H7 (cell line): Measurements from ENCODE around the gene SULT2B1. TPM values are rescaled to one million over a fixed set of nuclear protein-coding genes. Genes with fewer than 3 reads are reported as not detected.

Experiments
- DNase-seq: peaks from one replicate; pipeline ENCODE4 v3.0.0; 2012
- H3K27me3 ChIP-seq: 2 replicates; pipeline ENCODE4 v1.6.0; 2011; ENCODE audit warnings: mild to moderate bottlenecking, low read length; ENCODE audit not compliant: control insufficient read depth, insufficient read depth
- H3K36me3 ChIP-seq: replicated peaks from 2 replicates; pipeline ENCODE4 v1.5.1; 2011; ENCODE audit warnings: low read length; ENCODE audit not compliant: control insufficient read depth, insufficient read depth
- H3K4me3 ChIP-seq: 2 replicates; pipeline ENCODE4 v1.5.1; 2011; ENCODE audit warnings: low read depth, mild to moderate bottlenecking, control low read depth, low read length, moderate library complexity; ENCODE audit not compliant: insufficient read depth
- total RNA-seq: library from RNA; depleted of rRNA; stranded (reverse); fragments of >200 nt; shearing (Covaris generic); gene quantifications from 2 replicates; pipeline ENCODE4 v1.2.3, GENCODE V29; 2014; rRNA removed

SULT2B1 gene
- total RNA-seq: 1.8 and 2.8 TPM in 2 replicates

- Histone ChIP-seq H3K36me3 (no peaks in the 10 kb centered on the region), H3K27me3 (no peaks in the 10 kb centered on the region), H3K4me3 (no peak within 1 kb of the TSS)
- peak; percentile 58 for DNase-seq
These were observed at the start of gene SULT2B1 for GRCh38 chr19:48551437-48552302. TSS of gene SULT2B1 (plus strand) at chr19:48552172. CDS start at chr19:48552253, 81 bp downstream.

- no peak for DNase-seq
- Histone ChIP-seq H3K36me3 (peaks cover 1% of the 10 kb centered on the region; the same call in 1 of the 2 replicates), H3K4me3 (peak overlapping the region; percentile 49), H3K27me3 (peaks cover 5% of the 10 kb centered on the region; the same call in 1 of the 2 replicates)
These were observed 49.5 kb upstream of the SULT2B1 start for GRCh38 chr19:48502350-48503018.

GRCh38 chr19:48506138-48506733 is 45.7 kb upstream of the SULT2B1 start:
- peaks cover 12% of the 10 kb centered on the region; the same call in 1 of the 2 replicates for H3K27me3 ChIP-seq
- peak; percentile 75 for DNase-seq
- H3K36me3 ChIP-seq: peaks cover 1% of the 10 kb centered on the region
- H3K4me3 ChIP-seq: no peak overlapping the region

- Histone ChIP-seq H3K36me3 (peaks cover 1% of the 10 kb centered on the region), H3K27me3 (peaks cover 20% of the 10 kb centered on the region), H3K4me3 (no peak overlapping the region)
- no peak for DNase-seq
These were observed 44.0 kb upstream of the SULT2B1 start for GRCh38 chr19:48507911-48508439.

- Histone ChIP-seq H3K27me3 (peaks cover 25% of the 10 kb centered on the region), H3K36me3 (peaks cover 1% of the 10 kb centered on the region), H3K4me3 (no peak overlapping the region)
- no peak for DNase-seq
These were observed 43.1 kb upstream of the SULT2B1 start for GRCh38 chr19:48508729-48509411.

- Histone ChIP-seq H3K36me3 (peaks cover 1% of the 10 kb centered on the region), H3K27me3 (peaks cover 25% of the 10 kb centered on the region), H3K4me3 (peak overlapping the region; percentile 37; the same call in 1 of the 2 replicates)
- DNase-seq: peak; percentile 85
These were observed 42.3 kb upstream of the SULT2B1 start for GRCh38 chr19:48509467-48510194.

- peaks cover 1% of the 10 kb centered on the region for H3K36me3 ChIP-seq
- peak overlapping the region; percentile 41 for H3K4me3 ChIP-seq
- H3K27me3 ChIP-seq: peaks cover 25% of the 10 kb centered on the region
- peak; percentile 85 for DNase-seq
These were observed 41.3 kb upstream of the SULT2B1 start for GRCh38 chr19:48510421-48511268.

- H3K4me3 ChIP-seq: peak overlapping the region; percentile 41
- H3K27me3 ChIP-seq: peaks cover 25% of the 10 kb centered on the region
- H3K36me3 ChIP-seq: peaks cover 1% of the 10 kb centered on the region
- no peak for DNase-seq
These were observed 40.6 kb upstream of the SULT2B1 start for GRCh38 chr19:48511321-48511731.

GRCh38 chr19:48511800-48512503 is 40.0 kb upstream of the SULT2B1 start, which contains the start of gene LMTK3:
TSS of gene LMTK3 (minus strand) at chr19:48511835. CDS start at chr19:48511576, 259 bp downstream.
- peak; percentile 95 for DNase-seq
- Histone ChIP-seq H3K27me3 (peaks cover 25% of the 10 kb centered on the region), H3K4me3 (peak within 1 kb of the TSS; percentile 41), H3K36me3 (peaks cover 1% of the 10 kb centered on the region)

- H3K4me3 ChIP-seq: no peak overlapping the region
These were observed 39.3 kb upstream of the SULT2B1 start for GRCh38 chr19:48512504-48513288.

GRCh38 chr19:48513289-48514122 is 38.5 kb upstream of the SULT2B1 start:
- peak; percentile 93 for DNase-seq
- peak overlapping the region; percentile 66 for H3K4me3 ChIP-seq
- no peaks in the 10 kb centered on the region; the same call in 1 of the 2 replicates for H3K36me3 ChIP-seq
- H3K27me3 ChIP-seq: peaks cover 25% of the 10 kb centered on the region

More at GRCh38 chr19:48512504-48513288, 39.3 kb upstream of the SULT2B1 start:
- DNase-seq: no peak
- Histone ChIP-seq H3K27me3 (peaks cover 25% of the 10 kb centered on the region), H3K36me3 (no peaks in the 10 kb centered on the region; the same call in 1 of the 2 replicates)
